IMR-90 (cell line): ENCODE results near the gene MAN2C1. TPM values are rescaled to one million over a fixed set of nuclear protein-coding genes. Genes with fewer than 3 reads are reported as not detected.
"Not testable (repeated sequence)": the region's sequence is repeated elsewhere in the genome, so short reads cannot be mapped to it uniquely, and the experiment has no call there.

Experiments
- ATAC-seq: fragments of 200-7000 bp; cut with Tn5 transposase; 2 replicates; pipeline ENCODE4 v1.9.1; 2020; ENCODE audit warnings: low read depth, mild to moderate bottlenecking, moderate library complexity
- BruUV-seq: library from RNA; stranded (reverse); fragments of 400-500 nt; replicated peaks from 2 replicates; lab custom pipeline; 2021; lab: Mats Ljungman, UMichigan
- CTCF ChIA-PET: fragments of 300-600 bp; formaldehyde crosslinking; extraction: SDS; loops from one replicate; lab custom pipeline; 2021; ENCODE audit warnings: antibody characterized with exemption; lab: Yijun Ruan, JAX
- POLR2A ChIA-PET: fragments of 300-600 bp; sonication (Branson Sonifier 250); formaldehyde crosslinking; loops from one replicate; lab custom pipeline; 2022; ENCODE audit warnings: antibody characterized with exemption; ENCODE audit not compliant: unreplicated experiment; lab: Charles Lee
- DNase-seq: peaks from one replicate; pipeline ENCODE4 v3.0.0; 2013
- H2AFZ ChIP-seq: replicated peaks from 2 replicates; pipeline ENCODE3; 2013; ENCODE audit warnings: low read length, mild to moderate bottlenecking; ENCODE audit not compliant: poor library complexity
- H2AK5ac ChIP-seq: 2 replicates; pipeline ENCODE4 v1.6.1; 2013; ENCODE audit warnings: low read depth, low read length, inconsistent platforms
- H2AK9ac ChIP-seq: replicated peaks from 2 replicates; pipeline ENCODE3; 2013; ENCODE audit warnings: mild to moderate bottlenecking, low read depth, low read length, moderate library complexity; ENCODE audit not compliant: poor library complexity
- H2BK120ac ChIP-seq: 2 replicates; pipeline ENCODE4 v1.6.1; 2013; ENCODE audit warnings: low read depth, low read length, inconsistent platforms
- H2BK15ac ChIP-seq: 3 replicates; pipeline ENCODE4 v1.6.1; 2013; ENCODE audit warnings: low read depth, low read length, inconsistent platforms
- H2BK20ac ChIP-seq: 2 replicates; pipeline ENCODE4 v1.6.1; 2013; ENCODE audit warnings: low read depth, mild to moderate bottlenecking, inconsistent platforms, low read length, moderate library complexity
- H2BK5ac ChIP-seq: 2 replicates; pipeline ENCODE4 v1.6.1; 2013; ENCODE audit warnings: mild to moderate bottlenecking, low read depth, low read length, inconsistent platforms; ENCODE audit not compliant: poor library complexity, severe bottlenecking
- H3K14ac ChIP-seq: replicated peaks from 2 replicates; pipeline ENCODE4 v1.6.1; 2013; ENCODE audit warnings: low read depth, low read length, inconsistent platforms
- H3K18ac ChIP-seq: 2 replicates; pipeline ENCODE4 v1.6.1; 2013; ENCODE audit warnings: low read depth, low read length, control low read depth
- H3K23ac ChIP-seq: 2 replicates; pipeline ENCODE4 v1.6.1; 2013; ENCODE audit warnings: low read depth, low read length, inconsistent platforms
- H3K27ac ChIP-seq: 2 replicates; pipeline ENCODE4 v1.5.1; 2013; ENCODE audit warnings: mild to moderate bottlenecking, control low read depth, low read length; ENCODE audit not compliant: insufficient read depth
- H3K27me3 ChIP-seq: 2 replicates; pipeline ENCODE4 v1.6.1; 2013; ENCODE audit warnings: low read length; ENCODE audit not compliant: control insufficient read depth, insufficient read depth
- H3K36me3 ChIP-seq: 2 replicates; pipeline ENCODE4 v1.6.1; 2013; ENCODE audit warnings: low read length, mixed read lengths; ENCODE audit not compliant: control insufficient read depth, insufficient read depth
- H3K4ac ChIP-seq: 2 replicates; pipeline ENCODE4 v1.6.1; 2013; ENCODE audit warnings: low read depth, low read length, inconsistent platforms
- H3K4me1 ChIP-seq: 2 replicates; pipeline ENCODE4 v1.6.1; 2013; ENCODE audit warnings: low read length, mixed read lengths; ENCODE audit not compliant: control insufficient read depth, insufficient read depth
- H3K4me2 ChIP-seq: 2 replicates; pipeline ENCODE4 v1.6.1; 2013; ENCODE audit warnings: low read depth, mild to moderate bottlenecking, control low read depth, low read length, moderate library complexity
- H3K4me3 ChIP-seq: 2 replicates; pipeline ENCODE4 v1.5.1; 2013; ENCODE audit warnings: low read depth, mild to moderate bottlenecking, control low read depth, low read length, moderate library complexity; ENCODE audit not compliant: insufficient read depth
- H3K56ac ChIP-seq: 2 replicates; pipeline ENCODE4 v1.6.1; 2013; ENCODE audit warnings: low read length, inconsistent platforms; ENCODE audit not compliant: insufficient read depth; ENCODE audit errors: extremely low read depth
- H3K79me1 ChIP-seq, 2 experiments: 2 replicates each; pipeline ENCODE4 v1.6.1; 2013; ENCODE audit warnings: low read length in 2 of 2, inconsistent platforms in 1 of 2, low read depth in 1 of 2
- H3K9ac ChIP-seq: 2 replicates; pipeline ENCODE4 v1.6.1; 2013; ENCODE audit warnings: low read depth, low read length, control low read depth
- H3K9me1 ChIP-seq: 2 replicates; pipeline ENCODE4 v1.6.1; 2013; ENCODE audit warnings: low read length, inconsistent platforms; ENCODE audit not compliant: insufficient read depth
- H3K9me3 ChIP-seq: 2 replicates; pipeline ENCODE4 v1.6.1; 2013; ENCODE audit warnings: low read length; ENCODE audit not compliant: control insufficient read depth, insufficient read depth
- H4K20me1 ChIP-seq: 2 replicates; pipeline ENCODE4 v1.6.1; 2013; ENCODE audit warnings: low read length, inconsistent platforms; ENCODE audit not compliant: insufficient read depth
- H4K5ac ChIP-seq: 2 replicates; pipeline ENCODE4 v1.6.1; 2013; ENCODE audit warnings: mild to moderate bottlenecking, low read depth, low read length, control low read depth
- H4K8ac ChIP-seq, 2 experiments: 2 replicates each; pipeline ENCODE4 v1.6.1; 2013; ENCODE audit warnings: low read depth in 2 of 2, low read length in 2 of 2, control low read depth in 1 of 2, inconsistent platforms in 1 of 2
- H4K91ac ChIP-seq: 2 replicates; pipeline ENCODE4 v1.6.1; 2013; ENCODE audit warnings: low read depth, low read length, inconsistent platforms; ENCODE audit not compliant: insufficient read depth
- CTCF ChIP-seq: conservative IDR thresholded peaks from 2 replicates; pipeline ENCODE4 v1.5.1; 2012; ENCODE audit warnings: mild to moderate bottlenecking, low read depth, low read length, improper control_type of control experiment
- WGBS, 2 experiments: methylation state at CpG; one replicate each; pipeline versions ENCODE4 v1.1.5 to v1.1.7; 2013; ENCODE audit warnings: missing lambda C conversion rate in 2 of 2; ENCODE audit not compliant: insufficient read length in 1 of 2; ENCODE audit errors: extremely low coverage in 2 of 2; 5-methylcytosine and 5-hydroxymethylcytosine counted together
- dilution Hi-C: fragments of 300-500 bp; cut with HindIII; formaldehyde crosslinking; loops from one replicate; pipeline ENCODE4 v1.14.3; 2018; ENCODE audit warnings: low sequenced_read_pairs; ENCODE audit not compliant: unreplicated experiment
- in situ Hi-C: fragments of 300-500 bp; cut with MboI; formaldehyde crosslinking; loops from 3 replicates; pipeline ENCODE4 v1.14.3; 2019; ENCODE audit warnings: low sequenced_read_pairs, inconsistent platforms, mixed read lengths
- intact Hi-C: fragments of 100-400 bp; cut with micrococcal nuclease; formaldehyde crosslinking; loops from 2 replicates; pipeline ENCODE4 v1.10.0; 2022
- polyA plus RNA-seq, 3 experiments: library from polyadenylated mRNA; depleted of rRNA; stranded (reverse); fragments of >200 nt; gene quantifications; 2 replicates each; pipeline ENCODE4 v1.2.3, GENCODE V29; 2012; ENCODE audit warnings: low replicate concordance in 1 of 3
- total RNA-seq: library from RNA; depleted of rRNA; stranded (reverse); fragments of >200 nt; gene quantifications from 2 replicates; pipeline ENCODE4 v1.2.3, GENCODE V29; 2012

Gene MAN2C1
- total and polyA plus RNA-seq, 2 of the 4 experiments (the other 2 are of a cell fraction): 34.8 to 153 TPM

- TF ChIP-seq CTCF: no peak
Observed at GRCh38 chr15:75335313-75335704, 33.1 kb downstream of the MAN2C1 start (continued).

- H2BK20ac ChIP-seq, ATAC-seq, H3K56ac ChIP-seq, CTCF ChIA-PET, H3K4me3 ChIP-seq, H4K8ac ChIP-seq, H3K9ac ChIP-seq, H2AK5ac ChIP-seq, intact Hi-C loops, H3K27ac ChIP-seq, H3K27me3 ChIP-seq, H3K9me1 ChIP-seq, H3K9me3 ChIP-seq, POLR2A ChIA-PET, H3K23ac ChIP-seq, H2BK15ac ChIP-seq, H3K4me1 ChIP-seq, H4K5ac ChIP-seq, dilution Hi-C loops, H3K36me3 ChIP-seq, in situ Hi-C loops, H2AFZ ChIP-seq, H2BK5ac ChIP-seq, H4K20me1 ChIP-seq, BruUV-seq, H2BK120ac ChIP-seq, H3K14ac ChIP-seq, DNase-seq, H2AK9ac ChIP-seq, H4K91ac ChIP-seq, H3K18ac ChIP-seq, H3K4ac ChIP-seq, H3K4me2 ChIP-seq: not testable (repeated sequence)
- H3K79me1 ChIP-seq: peaks cover 8 to 17% of the 10 kb centered on the region in 2 experiments
- 70% methylated on average over 4 of the region's 15 CpGs; no CpG with 5 or more reads in 1 of the 2 experiments for WGBS, 2 experiments
Observed at GRCh38 chr15:75333654-75334419, 34.6 kb downstream of the MAN2C1 start.

- H2AK5ac ChIP-seq, CTCF ChIA-PET, H3K9me3 ChIP-seq, H3K9ac ChIP-seq, H4K5ac ChIP-seq, intact Hi-C loops, H2BK5ac ChIP-seq, H2AK9ac ChIP-seq, H3K4me1 ChIP-seq, H2AFZ ChIP-seq, dilution Hi-C loops, H3K27ac ChIP-seq, H3K56ac ChIP-seq, in situ Hi-C loops, H2BK20ac ChIP-seq, H2BK120ac ChIP-seq, H3K4ac ChIP-seq, H3K4me3 ChIP-seq, BruUV-seq, H3K14ac ChIP-seq, H3K18ac ChIP-seq, ATAC-seq, H3K36me3 ChIP-seq, H3K4me2 ChIP-seq, H2BK15ac ChIP-seq, DNase-seq, H4K8ac ChIP-seq, H4K91ac ChIP-seq, POLR2A ChIA-PET, H3K23ac ChIP-seq, H3K9me1 ChIP-seq, H4K20me1 ChIP-seq: not testable (repeated sequence)
- WGBS, 2 experiments: no CpG with 5 or more reads among the region's 7 CpGs
- Histone ChIP-seq H3K27me3 (peaks cover 10% of the 10 kb centered on the region), H3K79me1 (peaks cover 8 to 12% of the 10 kb centered on the region in 2 experiments)
Observed at GRCh38 chr15:75332093-75332492, 36.3 kb downstream of the MAN2C1 start.
